ENCODE data around the gene TAS1R2. TPM values are rescaled to one million over a fixed set of nuclear protein-coding genes. Genes with fewer than 3 reads are reported as not detected.

TAS1R2 gene
- total and polyA plus RNA-seq, 2 experiments from 2014 or later = not detected

- Histone ChIP-seq H3K27me3 (ENCODE audit: insufficient read depth) (no peaks in the 10 kb centered on the region), H4K20me1 (replicated peaks; ENCODE audit: insufficient read depth) (no peaks in the 10 kb centered on the region), H3K79me2 (replicated peaks; ENCODE audit: insufficient read depth) (no peaks in the 10 kb centered on the region), H3K9me2 (ENCODE audit: insufficient read depth) (0 out of 2 replicates have a peak, but pooled peaks cover 3% of the 10 kb centered on the region), H3K4me2 (no peak overlapping the region), H3F3A (replicated peaks; ENCODE audit: low read depth) (no peaks in the 10 kb centered on the region), H3K4me1 (ENCODE audit: insufficient read depth) (peaks cover 6% of the 10 kb centered on the region; the same call in 1 of the 2 replicates), H3K36me3 (ENCODE audit: insufficient read depth) (no peaks in the 10 kb centered on the region), H2AFZ (no peak overlapping the region), H3K27ac (ENCODE audit: low read depth) (no peak overlapping the region), H3K4me3 (no peak overlapping the region)
- ATAC-seq (no peak), DNase-seq (ENCODE audit: low spot score) (no peak)
- H3K9me3 Mint-ChIP-seq = no peaks in the 10 kb centered on the region
- H3K4me1 Mint-ChIP-seq = peaks cover 10% of the 10 kb centered on the region
- H3K4me3 Mint-ChIP-seq = no peak overlapping the region
- H3K27ac Mint-ChIP-seq = no peak overlapping the region
- H3K36me3 Mint-ChIP-seq (ENCODE audit: low read depth) = no peaks in the 10 kb centered on the region
- H3K27me3 Mint-ChIP-seq (ENCODE audit: insufficient read depth, low read depth, poor library complexity) = peaks cover 10% of the 10 kb centered on the region
- TF ChIP-seq NANOG (IDR thresholded peaks at IDR 0.05; ENCODE audit: borderline replicate concordance) (no peak), ZNF462 (CRISPR knock-in tag; IDR thresholded peaks at IDR 0.05) (no peak)
- TF ChIP-seq, protein P1, sequence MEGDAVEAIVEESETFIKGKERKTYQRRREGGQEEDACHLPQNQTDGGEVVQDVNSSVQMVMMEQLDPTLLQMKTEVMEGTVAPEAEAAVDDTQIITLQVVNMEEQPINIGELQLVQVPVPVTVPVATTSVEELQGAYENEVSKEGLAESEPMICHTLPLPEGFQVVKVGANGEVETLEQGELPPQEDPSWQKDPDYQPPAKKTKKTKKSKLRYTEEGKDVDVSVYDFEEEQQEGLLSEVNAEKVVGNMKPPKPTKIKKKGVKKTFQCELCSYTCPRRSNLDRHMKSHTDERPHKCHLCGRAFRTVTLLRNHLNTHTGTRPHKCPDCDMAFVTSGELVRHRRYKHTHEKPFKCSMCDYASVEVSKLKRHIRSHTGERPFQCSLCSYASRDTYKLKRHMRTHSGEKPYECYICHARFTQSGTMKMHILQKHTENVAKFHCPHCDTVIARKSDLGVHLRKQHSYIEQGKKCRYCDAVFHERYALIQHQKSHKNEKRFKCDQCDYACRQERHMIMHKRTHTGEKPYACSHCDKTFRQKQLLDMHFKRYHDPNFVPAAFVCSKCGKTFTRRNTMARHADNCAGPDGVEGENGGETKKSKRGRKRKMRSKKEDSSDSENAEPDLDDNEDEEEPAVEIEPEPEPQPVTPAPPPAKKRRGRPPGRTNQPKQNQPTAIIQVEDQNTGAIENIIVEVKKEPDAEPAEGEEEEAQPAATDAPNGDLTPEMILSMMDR (conservative IDR thresholded peaks at IDR 0.05; ENCODE audit: low read depth in 2 of 2) = no peak
These were observed 60.0 kb downstream of the TAS1R2 start for GRCh38 chr1:18799454-18799853.

DNA sequence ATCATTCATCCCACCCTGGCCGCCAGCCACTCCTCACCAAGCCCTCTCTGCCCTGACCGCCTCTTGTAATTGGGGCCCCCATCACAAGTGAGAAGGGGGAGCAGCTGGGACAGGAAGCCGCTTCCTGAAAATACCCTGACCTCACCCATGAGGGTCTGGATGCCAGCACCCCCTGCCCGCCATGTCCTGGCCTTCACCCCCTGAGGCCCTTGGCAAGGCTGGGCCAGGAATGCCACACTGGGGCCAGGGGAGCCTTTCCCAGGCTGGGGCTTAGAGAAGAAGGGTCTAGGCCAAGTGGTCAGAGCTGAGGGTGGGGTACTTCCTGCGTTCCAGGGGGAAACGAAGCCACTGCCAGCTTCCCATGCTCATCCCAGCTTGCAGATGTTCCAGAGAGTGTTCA lies 60.5 kb downstream of the TAS1R2 start:
- no peak overlapping the region for H2AFZ ChIP-seq
- Mint-ChIP-seq H3K4me1 (peaks cover 15% of the 10 kb centered on the region), H3K4me3 (no peak overlapping the region), H3K27me3 (ENCODE audit: insufficient read depth, low read depth, poor library complexity) (peaks cover 13% of the 10 kb centered on the region), H3K9me3 (no peaks in the 10 kb centered on the region), H3K27ac (no peak overlapping the region), H3K36me3 (ENCODE audit: low read depth) (no peaks in the 10 kb centered on the region)
- peaks cover 10% of the 10 kb centered on the region for H3K4me1 ChIP-seq (ENCODE audit: insufficient read depth)
- ATAC-seq = no peak
- H3K4me3 ChIP-seq = no peak overlapping the region
- H3K27ac ChIP-seq (ENCODE audit: low read depth) = no peak overlapping the region
- H4K20me1 ChIP-seq (replicated peaks; ENCODE audit: insufficient read depth) = no peaks in the 10 kb centered on the region
- no peaks in the 10 kb centered on the region for H3K36me3 ChIP-seq (ENCODE audit: insufficient read depth)
- H3K79me2 ChIP-seq (replicated peaks; ENCODE audit: insufficient read depth) = no peaks in the 10 kb centered on the region
- H3K4me2 ChIP-seq = no peak overlapping the region
- no peak for DNase-seq (ENCODE audit: low spot score)
- H3K27me3 ChIP-seq (ENCODE audit: insufficient read depth) = no peaks in the 10 kb centered on the region
- no peaks in the 10 kb centered on the region for H3F3A ChIP-seq (replicated peaks; ENCODE audit: low read depth)
- H3K9me2 ChIP-seq (ENCODE audit: insufficient read depth) = 0 out of 2 replicates have a peak, but pooled peaks cover 3% of the 10 kb centered on the region
- TF ChIP-seq ZNF331 (CRISPR knock-in tag; IDR thresholded peaks at IDR 0.05; ENCODE audit: low read depth) = no peak
- TF ChIP-seq, protein P2, sequence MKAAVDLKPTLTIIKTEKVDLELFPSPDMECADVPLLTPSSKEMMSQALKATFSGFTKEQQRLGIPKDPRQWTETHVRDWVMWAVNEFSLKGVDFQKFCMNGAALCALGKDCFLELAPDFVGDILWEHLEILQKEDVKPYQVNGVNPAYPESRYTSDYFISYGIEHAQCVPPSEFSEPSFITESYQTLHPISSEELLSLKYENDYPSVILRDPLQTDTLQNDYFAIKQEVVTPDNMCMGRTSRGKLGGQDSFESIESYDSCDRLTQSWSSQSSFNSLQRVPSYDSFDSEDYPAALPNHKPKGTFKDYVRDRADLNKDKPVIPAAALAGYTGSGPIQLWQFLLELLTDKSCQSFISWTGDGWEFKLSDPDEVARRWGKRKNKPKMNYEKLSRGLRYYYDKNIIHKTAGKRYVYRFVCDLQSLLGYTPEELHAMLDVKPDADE (IDR thresholded peaks at IDR 0.05) = no peak
- no peak for TF ChIP-seq ZNF114 (CRISPR knock-in tag; IDR thresholded peaks at IDR 0.05)
- TF ChIP-seq POLR2AphosphoS5 (IDR thresholded peaks at IDR 0.05; ENCODE audit: low read depth) = no peak
- TF ChIP-seq STAT1 (IDR thresholded peaks at IDR 0.05; ENCODE audit: unreplicated experiment) = no peak
- TF ChIP-seq EZH2 (IDR thresholded peaks at IDR 0.05; ENCODE audit: low read depth, unreplicated experiment) = no peak
- TF ChIP-seq JUNB (IDR thresholded peaks at IDR 0.05; ENCODE audit: unreplicated experiment) = no peak

All from GM23338 (cell line).